Fibroblast of lung (primary cell): ENCODE measurements around the gene ZDHHC13. TPM values are rescaled to one million over a fixed set of nuclear protein-coding genes. Genes with fewer than 3 reads are reported as not detected.

Experiments
- DNase-seq, 2 donors: peaks; one replicate each; pipeline versions ENCODE4 v3.0.0 to v3.0.0-alpha.2; 2010; ENCODE audit warnings: low read depth in 2 of 2
- H2AFZ ChIP-seq: 2 replicates; pipeline ENCODE4 v1.5.1; 2012; ENCODE audit warnings: low read length, control low read depth, inconsistent platforms
- H3K27ac ChIP-seq: 2 replicates; pipeline ENCODE4 v1.5.1; 2011; ENCODE audit warnings: low read length, control low read depth; ENCODE audit not compliant: insufficient read depth
- H3K27me3 ChIP-seq: 2 replicates; pipeline ENCODE4 v1.5.1; 2011; ENCODE audit warnings: mild to moderate bottlenecking, low read length; ENCODE audit not compliant: control insufficient read depth, insufficient read depth
- H3K36me3 ChIP-seq: 2 replicates; pipeline ENCODE4 v1.5.1; 2011; ENCODE audit warnings: low read length; ENCODE audit not compliant: control insufficient read depth, insufficient read depth
- H3K4me1 ChIP-seq: 2 replicates; pipeline ENCODE4 v1.5.1; 2011; ENCODE audit warnings: low read length; ENCODE audit not compliant: control insufficient read depth, insufficient read depth; ENCODE audit errors: extremely low read depth
- H3K4me2 ChIP-seq: 2 replicates; pipeline ENCODE4 v1.5.1; 2011; ENCODE audit warnings: low read length, control low read depth; ENCODE audit not compliant: insufficient read depth; ENCODE audit errors: extremely low read depth
- H3K4me3 ChIP-seq, 4 experiments: fragments of 200-600 bp in 1 of 4; sonication (generic) in 1 of 4; replicated peaks in 1 of 4; 2 replicates each; pipeline ENCODE4 v1.5.1; 2011 to 2016; ENCODE audit warnings: low read length in 4 of 4, low read depth in 3 of 4, mild to moderate bottlenecking in 3 of 4, control low read depth in 2 of 4, inconsistent platforms in 1 of 4, mixed read lengths in 1 of 4; ENCODE audit not compliant: insufficient read depth in 1 of 4; ENCODE audit errors: control extremely low read depth in 1 of 4
- H3K79me2 ChIP-seq: 2 replicates; pipeline ENCODE4 v1.5.1; 2012; ENCODE audit warnings: mild to moderate bottlenecking, low read length, inconsistent platforms; ENCODE audit not compliant: control insufficient read depth, insufficient read depth
- H3K9ac ChIP-seq: 2 replicates; pipeline ENCODE4 v1.5.1; 2011; ENCODE audit warnings: mild to moderate bottlenecking, low read length, control low read depth; ENCODE audit not compliant: insufficient read depth
- H3K9me3 ChIP-seq: 2 replicates; pipeline ENCODE4 v1.5.1; 2012; ENCODE audit warnings: low read depth, low read length; ENCODE audit not compliant: control insufficient read depth, insufficient read depth
- H4K20me1 ChIP-seq: 2 replicates; pipeline ENCODE4 v1.5.1; 2011; ENCODE audit warnings: low read length; ENCODE audit not compliant: control insufficient read depth, insufficient read depth; ENCODE audit errors: extremely low read depth
- EZH2 ChIP-seq: IDR thresholded peaks from 2 replicates; pipeline ENCODE4 v1.5.1; 2012; ENCODE audit warnings: low read length, control low read depth, mild to moderate bottlenecking; ENCODE audit errors: missing control alignments
- polyA plus RNA-seq, 2 donors: library from polyadenylated mRNA; depleted of rRNA in 1 of 2; stranded (reverse) in 1 of 2; unstranded in 1 of 2; fragments of >200 nt; gene quantifications; 2 replicates each; pipeline ENCODE4 v1.2.1, GENCODE V29; 2011 to 2012; ENCODE audit warnings: missing spikeins in 1 of 2
- total RNA-seq: library from RNA; depleted of rRNA; stranded (reverse); fragments of >200 nt; gene quantifications from 2 replicates; pipeline ENCODE4 v1.2.1, GENCODE V29; 2014
- TF ChIP-seq, protein P1 (sequence below), 2 donors: IDR thresholded peaks in 1 of 2; conservative IDR thresholded peaks in 1 of 2; 1 replicate in 1 of 2; 2 replicates in 1 of 2; pipeline ENCODE4 v1.5.1; 2011 to 2012; ENCODE audit warnings: low read length in 2 of 2, control low read depth in 1 of 2, inconsistent platforms in 1 of 2, low read depth in 1 of 2, mild to moderate bottlenecking in 1 of 2

Gene ZDHHC13
- total and polyA plus RNA-seq, 2 donors (not counting 1 experiment from before 2014, with no cell fraction given): 11.1 to 16.1 TPM

DNA sequence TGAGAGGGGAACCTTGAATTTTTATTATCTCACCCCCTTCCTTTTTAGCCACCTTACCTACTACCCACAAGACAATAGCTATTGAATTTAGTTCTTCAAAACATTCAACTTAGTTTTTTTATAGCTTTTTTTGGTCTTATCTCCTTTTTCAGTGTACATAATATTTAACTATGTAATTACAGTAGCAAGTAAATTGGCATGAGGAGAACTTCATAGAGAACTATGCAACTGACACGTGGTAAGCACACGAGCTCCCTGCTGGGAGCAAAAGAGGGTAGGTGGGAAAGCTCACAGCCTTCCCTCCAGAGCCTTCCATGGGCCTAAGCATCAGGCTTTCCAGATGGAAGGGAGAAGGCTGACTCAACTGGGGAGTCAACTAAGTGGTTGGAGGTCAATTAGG, 22.1 kb upstream of the ZDHHC13 start:
- Histone ChIP-seq H3K27ac (no peak overlapping the region), H3K4me3 (no peak overlapping the region), H2AFZ (no peak overlapping the region), H3K27me3 (no peaks in the 10 kb centered on the region), H3K9ac (no peak overlapping the region), H3K4me2 (no peak overlapping the region), H3K79me2 (no peaks in the 10 kb centered on the region), H3K36me3 (no peaks in the 10 kb centered on the region), H3K4me1 (no peaks in the 10 kb centered on the region), H4K20me1 (no peaks in the 10 kb centered on the region), H3K9me3 (no peaks in the 10 kb centered on the region)
- no peak for DNase-seq
- TF ChIP-seq, protein P1, sequence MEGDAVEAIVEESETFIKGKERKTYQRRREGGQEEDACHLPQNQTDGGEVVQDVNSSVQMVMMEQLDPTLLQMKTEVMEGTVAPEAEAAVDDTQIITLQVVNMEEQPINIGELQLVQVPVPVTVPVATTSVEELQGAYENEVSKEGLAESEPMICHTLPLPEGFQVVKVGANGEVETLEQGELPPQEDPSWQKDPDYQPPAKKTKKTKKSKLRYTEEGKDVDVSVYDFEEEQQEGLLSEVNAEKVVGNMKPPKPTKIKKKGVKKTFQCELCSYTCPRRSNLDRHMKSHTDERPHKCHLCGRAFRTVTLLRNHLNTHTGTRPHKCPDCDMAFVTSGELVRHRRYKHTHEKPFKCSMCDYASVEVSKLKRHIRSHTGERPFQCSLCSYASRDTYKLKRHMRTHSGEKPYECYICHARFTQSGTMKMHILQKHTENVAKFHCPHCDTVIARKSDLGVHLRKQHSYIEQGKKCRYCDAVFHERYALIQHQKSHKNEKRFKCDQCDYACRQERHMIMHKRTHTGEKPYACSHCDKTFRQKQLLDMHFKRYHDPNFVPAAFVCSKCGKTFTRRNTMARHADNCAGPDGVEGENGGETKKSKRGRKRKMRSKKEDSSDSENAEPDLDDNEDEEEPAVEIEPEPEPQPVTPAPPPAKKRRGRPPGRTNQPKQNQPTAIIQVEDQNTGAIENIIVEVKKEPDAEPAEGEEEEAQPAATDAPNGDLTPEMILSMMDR (conservative IDR thresholded peaks at IDR 0.05 in 1 of 2, IDR thresholded peaks at IDR 0.05 in 1 of 2; ENCODE audit: low read depth in 1 of 2, low read length in 2 of 2): no peak
- TF ChIP-seq EZH2: no peak

DNA sequence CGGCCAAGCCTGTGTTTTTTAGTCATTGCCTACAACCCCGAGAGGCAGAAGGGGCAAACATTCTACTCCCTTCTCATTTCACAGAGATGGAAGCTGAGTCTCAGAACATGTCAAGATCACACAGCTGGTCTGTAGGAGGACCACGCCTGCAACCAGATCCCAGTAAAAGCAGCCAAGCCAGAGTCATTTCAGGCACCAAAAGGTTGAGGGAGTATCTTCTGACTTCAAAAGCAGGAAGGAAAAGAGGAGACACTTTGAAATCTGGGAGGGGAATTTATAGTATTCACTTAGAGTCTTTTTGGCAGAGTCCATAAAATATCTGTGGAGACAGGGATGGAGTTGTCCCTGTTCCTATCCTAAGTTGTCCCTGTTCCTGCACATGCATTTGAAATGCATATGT, 17.9 kb upstream of the ZDHHC13 start:
- no peaks in the 10 kb centered on the region for H4K20me1 ChIP-seq
- H3K4me2 ChIP-seq: no peak overlapping the region
- no peak for DNase-seq
- TF ChIP-seq EZH2: no peak
- TF ChIP-seq, protein P1 (conservative IDR thresholded peaks at IDR 0.05 in 1 of 2, IDR thresholded peaks at IDR 0.05 in 1 of 2; ENCODE audit: low read depth in 1 of 2, low read length in 2 of 2): no peak
- no peaks in the 10 kb centered on the region for H3K9me3 ChIP-seq
- H3K27me3 ChIP-seq: peaks cover 2% of the 10 kb centered on the region
- H3K4me1 ChIP-seq: no peaks in the 10 kb centered on the region
- no peak overlapping the region for H3K27ac ChIP-seq
- no peaks in the 10 kb centered on the region for H3K36me3 ChIP-seq
- no peaks in the 10 kb centered on the region for H3K79me2 ChIP-seq
- no peak overlapping the region for H3K9ac ChIP-seq
- no peak overlapping the region for H3K4me3 ChIP-seq
- no peak overlapping the region for H2AFZ ChIP-seq

DNA sequence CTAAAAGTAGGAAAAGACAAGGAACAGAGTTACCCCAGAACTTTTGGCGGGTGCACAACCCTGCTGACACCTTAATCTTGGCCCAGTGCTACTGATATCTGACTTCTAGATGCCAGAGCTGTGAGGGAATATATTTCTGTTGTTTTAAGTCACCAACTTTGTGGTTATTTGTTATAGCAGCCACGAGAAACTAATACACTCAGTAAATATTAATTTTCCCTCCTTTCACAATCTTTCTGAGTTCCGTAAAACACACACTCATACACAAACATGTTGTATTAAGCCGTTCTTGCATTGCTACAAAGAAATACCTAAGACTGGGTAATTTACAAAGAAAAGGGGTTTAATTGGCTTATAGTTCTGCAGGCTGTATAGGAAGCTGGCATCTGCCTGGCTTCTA, 16.1 kb upstream of the ZDHHC13 start:
- no peak overlapping the region for H3K4me2 ChIP-seq
- H3K9me3 ChIP-seq: no peaks in the 10 kb centered on the region
- no peak for DNase-seq
- peaks cover 13% of the 10 kb centered on the region for H3K27me3 ChIP-seq
- H3K9ac ChIP-seq: no peak overlapping the region
- H3K4me1 ChIP-seq: no peaks in the 10 kb centered on the region
- no peak for TF ChIP-seq EZH2
- TF ChIP-seq, protein P1 (conservative IDR thresholded peaks at IDR 0.05 in 1 of 2, IDR thresholded peaks at IDR 0.05 in 1 of 2; ENCODE audit: low read depth in 1 of 2, low read length in 2 of 2): no peak
- no peak overlapping the region for H2AFZ ChIP-seq
- H3K4me3 ChIP-seq: no peak overlapping the region
- no peaks in the 10 kb centered on the region for H3K79me2 ChIP-seq
- no peak overlapping the region for H3K27ac ChIP-seq
- no peaks in the 10 kb centered on the region for H4K20me1 ChIP-seq
- H3K36me3 ChIP-seq: no peaks in the 10 kb centered on the region
